HuH-7 (cell line): ENCODE results near the gene LDLRAD2.

Source experiments
- DNase-seq: peaks from one replicate; pipeline ENCODE4 v3.0.0; 2011; ENCODE audit warnings: low spot score

Gene LDLRAD2

DNA sequence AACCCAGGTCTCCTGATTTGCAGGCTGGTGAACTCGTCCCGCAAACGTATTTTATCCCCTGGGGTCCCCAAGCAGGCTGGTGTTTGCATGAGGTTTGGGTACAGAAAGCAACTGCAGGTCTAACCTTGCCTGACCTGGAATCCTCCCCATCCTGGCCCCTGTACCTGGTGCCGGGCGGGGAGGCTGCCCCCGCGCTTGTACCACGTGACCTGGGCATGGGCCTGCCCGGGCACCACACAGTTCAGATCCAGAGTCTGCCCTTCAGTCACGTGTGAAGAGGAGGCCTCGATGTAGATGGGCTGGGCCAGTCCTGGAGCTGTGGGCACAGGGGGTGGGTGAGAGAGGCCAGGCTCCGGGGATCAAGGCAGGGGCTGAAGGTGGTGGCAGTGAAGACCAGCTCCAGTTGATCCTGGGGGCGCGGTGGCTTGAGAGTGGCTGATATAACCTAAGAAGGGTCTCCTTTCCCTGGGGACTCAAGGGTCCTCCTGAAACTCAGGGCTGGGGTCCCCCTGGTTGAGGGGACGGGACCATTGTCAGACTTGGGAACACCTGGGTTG, 30.6 kb downstream of the LDLRAD2 start:
- DNase-seq = no peak

DNA sequence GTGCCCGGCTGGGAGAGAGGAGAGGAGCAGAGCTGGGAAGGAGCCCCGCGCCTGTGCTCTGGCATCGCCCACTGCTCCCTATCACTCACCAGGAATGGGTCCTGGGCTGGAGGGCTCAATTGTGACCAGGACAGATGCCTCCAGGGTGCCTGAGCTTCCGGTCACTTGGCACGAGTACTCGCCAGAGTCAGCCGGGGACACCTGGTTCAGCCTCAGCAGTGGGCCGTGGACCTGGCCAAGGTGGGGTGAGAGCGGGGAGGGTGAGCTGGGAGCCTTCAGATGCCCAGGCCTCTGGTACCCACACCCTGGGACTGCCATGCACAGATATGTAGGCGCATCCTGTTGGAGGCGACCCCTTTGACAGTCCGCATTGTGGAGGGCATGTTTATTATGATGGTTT, 31.1 kb downstream of the LDLRAD2 start:
- no peak for DNase-seq

DNA sequence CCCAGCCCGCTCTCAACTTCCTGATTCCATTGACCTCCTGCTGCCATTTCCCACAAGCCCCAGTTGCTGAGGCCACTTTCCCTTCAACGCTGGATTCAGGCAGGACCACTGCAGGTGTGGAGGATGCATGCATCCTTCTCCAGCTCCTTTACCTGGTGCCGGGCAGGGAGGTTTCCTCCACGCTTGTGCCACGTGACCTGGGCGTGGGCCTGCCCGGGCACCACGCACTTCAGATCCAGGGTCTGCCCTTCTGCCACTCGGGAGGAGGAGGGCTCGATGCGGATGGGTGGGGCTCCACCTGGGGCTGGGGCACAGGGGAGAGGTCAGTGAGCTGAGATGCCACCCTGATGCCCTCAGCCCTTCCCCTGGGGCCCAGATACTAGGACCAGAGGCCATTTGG, 31.9 kb downstream of the LDLRAD2 start:
- DNase-seq = no peak

DNA sequence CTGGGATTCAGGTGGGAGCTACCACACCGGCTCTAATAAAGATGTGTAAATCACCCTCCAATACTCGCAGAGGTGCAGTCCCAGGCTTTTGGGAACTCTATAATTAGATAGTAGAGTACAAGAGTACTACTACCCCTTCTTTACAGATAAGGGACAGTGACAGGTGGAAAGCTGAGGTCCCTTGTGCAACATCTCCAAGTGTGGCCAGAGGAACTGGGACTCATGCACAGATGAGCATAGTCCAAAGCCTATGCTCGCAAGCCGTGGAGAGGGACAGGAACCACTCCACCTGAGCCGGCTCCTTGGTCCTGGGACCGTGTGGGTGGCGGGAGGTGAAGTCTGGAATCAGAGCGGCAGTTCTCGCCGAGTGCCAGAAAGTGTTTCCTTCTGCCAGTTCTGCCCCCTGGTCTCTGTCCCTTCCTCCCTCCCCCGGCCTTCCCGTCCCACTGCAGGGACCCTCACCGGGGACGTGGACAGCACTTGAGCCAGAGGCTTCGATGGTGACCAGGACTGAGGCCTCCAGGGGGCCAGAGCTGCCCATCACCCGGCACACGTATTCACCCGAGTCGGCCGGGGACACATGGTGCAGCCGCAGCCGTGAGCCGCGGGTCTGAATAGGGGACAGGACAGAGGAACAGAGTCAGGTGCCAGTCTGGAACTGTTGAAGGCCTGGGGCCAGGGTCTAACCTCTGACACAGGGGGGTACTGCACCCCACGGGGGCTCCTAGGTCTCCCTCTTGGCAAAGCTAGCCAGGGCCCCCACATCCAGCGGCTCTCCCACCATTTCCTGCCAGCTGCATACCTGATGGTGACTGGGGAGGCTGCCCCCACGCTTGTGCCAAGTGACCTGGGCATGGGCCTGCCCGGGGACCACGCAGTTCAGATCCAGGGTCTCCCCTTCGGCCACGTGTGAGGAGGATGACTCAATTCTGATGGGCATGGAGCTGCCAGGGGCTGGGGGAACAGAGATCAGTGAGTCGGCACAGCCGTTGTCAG, 33.9 kb downstream of the LDLRAD2 start:
- DNase-seq = no peak

DNA sequence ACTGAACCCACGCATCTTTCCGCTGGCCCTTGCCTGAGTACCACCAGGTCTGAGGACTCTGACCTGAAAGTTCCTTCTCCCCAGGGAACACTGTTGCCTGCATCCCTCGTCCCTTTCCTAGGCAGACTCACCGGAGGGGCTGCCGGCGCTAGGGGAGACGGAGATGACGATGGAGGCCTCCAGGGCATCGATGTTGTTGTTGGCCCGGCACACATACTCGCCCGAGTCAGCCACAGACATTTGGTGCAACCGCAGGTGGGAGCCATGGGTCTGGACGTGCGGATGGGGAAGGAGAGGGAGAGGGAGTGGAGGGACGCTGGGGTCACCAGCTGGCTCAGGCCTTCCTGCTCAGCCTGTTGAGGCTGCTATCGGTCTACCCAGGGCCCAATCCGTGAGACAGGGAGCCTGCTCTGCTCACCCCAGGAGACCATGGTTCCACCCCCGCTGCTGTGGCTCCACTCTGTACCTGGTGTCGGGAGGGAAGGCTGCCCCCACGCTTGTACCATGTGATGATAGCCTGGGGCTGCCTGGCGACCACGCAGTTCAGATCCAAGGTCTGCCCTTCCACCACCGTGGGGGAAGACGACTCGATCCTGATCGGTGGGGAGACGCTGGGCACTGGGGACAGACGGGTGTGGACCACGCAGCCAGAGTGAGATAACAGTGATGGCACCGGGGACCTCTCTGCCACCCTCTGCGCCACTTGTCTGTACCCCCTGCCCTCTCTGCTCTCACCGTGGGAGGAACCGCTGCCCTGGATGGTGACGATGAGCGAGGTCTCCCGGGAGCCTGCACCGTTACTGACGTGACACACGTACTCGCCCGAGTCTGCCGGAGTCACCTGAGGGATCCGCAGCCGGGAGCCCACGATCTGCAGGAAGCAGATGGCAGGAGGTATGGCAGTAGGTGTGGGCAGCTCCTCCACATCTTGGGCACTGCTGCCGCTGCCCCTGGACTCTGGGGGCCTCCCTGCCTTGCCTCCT, 35.4 kb downstream of the LDLRAD2 start:
- no peak for DNase-seq

DNA sequence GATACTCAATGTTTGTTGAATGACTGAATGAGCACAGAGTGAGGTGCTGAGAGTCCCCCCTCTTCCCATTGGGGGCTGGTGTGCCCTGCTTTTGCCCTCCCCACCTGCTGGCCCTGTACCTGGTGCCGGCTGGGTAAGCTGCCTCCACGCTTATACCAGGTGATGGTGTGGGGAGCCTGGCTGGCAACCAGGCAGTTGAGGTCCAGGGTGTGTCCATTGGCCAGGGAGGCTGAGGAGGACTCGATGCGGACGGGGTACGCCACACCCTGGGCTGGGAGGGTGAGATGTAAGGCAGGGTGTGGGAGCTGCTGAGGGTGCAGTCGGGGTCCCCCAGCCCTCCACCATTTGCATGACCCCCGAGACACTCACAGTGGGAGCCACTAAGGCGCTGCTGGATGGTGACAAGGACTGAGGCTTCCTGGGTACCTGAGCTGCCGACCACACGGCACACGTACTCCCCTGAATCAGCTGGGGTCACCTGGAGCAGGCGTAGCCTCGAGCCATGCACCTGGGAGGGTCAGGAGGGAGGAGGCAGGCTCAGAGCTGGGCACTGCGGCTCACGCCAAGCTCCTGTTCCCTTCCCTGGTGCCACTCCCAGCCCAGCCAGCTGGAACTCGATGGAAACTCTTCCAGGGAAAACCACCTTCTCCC, 36.6 kb downstream of the LDLRAD2 start:
- DNase-seq = no peak

DNA sequence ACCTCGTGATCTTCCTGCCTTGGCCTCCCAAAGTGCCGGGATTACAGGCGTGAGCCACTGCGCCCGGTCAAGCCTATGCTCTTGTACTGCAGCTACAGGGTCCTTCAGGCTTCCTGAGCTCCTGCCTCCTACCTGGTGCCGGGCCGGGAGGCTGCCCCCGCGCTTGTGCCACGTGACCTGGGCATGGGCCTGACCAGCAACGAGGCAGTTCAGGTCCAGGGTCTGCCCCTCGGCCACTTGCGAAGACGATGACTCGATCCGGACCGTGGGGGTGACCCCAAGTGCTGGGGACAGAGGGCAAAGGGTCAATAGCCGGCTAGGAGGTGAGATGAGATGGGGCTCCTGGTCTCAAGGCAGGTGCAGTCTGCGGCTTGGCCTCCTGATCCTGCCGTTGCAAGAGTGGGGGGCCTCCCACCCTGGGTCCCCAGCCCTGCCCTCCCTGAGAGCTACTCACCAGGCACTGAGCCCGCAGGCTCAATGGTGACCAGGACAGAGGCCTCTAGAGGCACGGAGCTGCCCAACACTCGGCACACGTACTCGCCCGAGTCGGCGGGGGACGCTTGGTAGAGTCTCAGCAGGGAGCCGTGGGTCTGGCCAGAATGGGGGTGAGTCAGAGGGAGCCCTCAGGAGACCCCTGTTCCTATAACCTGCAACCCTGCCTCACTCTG, 38.0 kb downstream of the LDLRAD2 start:
- no peak for DNase-seq

- DNase-seq = no peak
Measured at GRCh38 chr1:21851430-21852250, 39.6 kb downstream of the LDLRAD2 start.

DNA sequence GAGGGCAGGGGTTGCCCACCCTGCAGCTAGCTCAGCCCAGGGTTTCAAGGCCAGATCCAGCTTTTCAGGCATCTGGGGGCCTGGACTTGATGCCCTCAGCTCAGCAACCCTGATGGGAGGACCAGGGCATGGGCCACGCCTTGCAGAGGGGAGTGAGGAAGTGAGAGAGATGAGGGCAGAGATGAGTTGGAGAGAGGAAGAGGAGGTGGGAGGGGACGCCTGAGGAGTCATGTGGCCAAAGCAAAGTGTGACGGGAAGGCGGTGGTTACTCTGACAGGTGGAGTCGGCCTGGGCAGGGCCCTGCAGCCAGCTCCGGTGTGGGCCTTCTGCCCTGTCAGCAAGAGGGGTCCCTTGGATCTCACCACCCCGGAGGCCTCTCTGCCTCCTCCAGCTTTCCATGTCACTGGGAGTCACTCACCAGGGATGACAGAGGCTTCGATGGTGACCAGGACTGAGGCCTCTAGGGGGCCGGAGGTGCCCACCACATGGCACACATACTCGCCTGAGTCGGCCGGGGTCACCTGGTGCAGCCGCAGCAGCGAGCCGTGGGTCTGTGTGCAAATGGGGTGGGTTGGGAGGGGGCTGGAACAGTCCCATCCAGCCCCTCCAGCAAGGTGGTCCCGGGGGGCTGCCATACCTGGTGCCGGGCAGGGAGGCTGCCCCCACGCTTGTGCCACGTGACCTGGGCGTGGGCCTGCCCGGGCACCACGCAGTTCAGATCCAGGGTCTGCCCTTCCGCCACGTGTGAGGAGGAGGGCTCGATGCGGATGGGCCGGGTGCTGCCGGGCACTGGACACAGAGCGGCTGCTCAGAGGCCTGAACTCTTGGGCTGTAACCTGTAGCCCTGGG, 40.4 kb downstream of the LDLRAD2 start:
- DNase-seq = no peak

DNA sequence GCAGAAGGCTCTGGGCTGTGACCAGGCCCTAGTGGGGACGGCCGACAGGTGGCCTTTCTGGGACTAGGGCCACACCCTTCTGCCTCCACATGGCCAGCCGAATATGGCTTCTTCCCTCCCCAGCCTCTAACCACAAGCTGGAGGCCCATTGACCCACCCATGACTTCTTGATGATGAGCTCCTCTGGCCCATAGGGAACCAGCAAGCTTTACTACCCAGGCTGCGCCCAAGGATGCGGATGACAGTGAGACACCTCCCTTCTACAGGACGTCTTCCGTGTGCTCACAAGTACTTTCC, 41.0 kb downstream of the LDLRAD2 start:
- DNase-seq = no peak

- no peak for DNase-seq
Measured at GRCh38 chr1:21854090-21854750, 42.2 kb downstream of the LDLRAD2 start.

DNA sequence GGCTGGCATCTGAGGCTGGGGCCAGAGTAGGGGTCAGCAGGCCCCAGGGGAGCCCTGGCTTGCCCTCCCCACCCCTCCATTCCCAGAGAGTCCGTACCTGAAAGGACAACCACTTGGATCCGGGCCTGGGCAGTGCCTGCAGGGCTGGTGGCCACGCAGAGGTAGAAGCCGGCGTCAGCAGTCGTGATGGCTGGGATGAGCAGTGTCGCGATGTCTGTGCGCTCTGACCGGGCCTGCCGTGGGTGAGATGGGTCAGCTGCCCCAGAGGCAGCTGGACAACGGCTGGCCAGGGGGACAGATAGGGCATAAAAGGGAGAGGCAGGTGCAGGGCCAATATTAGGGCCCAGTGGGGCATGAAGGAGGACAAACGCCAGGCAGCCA, 42.7 kb downstream of the LDLRAD2 start:
- no peak for DNase-seq

DNA sequence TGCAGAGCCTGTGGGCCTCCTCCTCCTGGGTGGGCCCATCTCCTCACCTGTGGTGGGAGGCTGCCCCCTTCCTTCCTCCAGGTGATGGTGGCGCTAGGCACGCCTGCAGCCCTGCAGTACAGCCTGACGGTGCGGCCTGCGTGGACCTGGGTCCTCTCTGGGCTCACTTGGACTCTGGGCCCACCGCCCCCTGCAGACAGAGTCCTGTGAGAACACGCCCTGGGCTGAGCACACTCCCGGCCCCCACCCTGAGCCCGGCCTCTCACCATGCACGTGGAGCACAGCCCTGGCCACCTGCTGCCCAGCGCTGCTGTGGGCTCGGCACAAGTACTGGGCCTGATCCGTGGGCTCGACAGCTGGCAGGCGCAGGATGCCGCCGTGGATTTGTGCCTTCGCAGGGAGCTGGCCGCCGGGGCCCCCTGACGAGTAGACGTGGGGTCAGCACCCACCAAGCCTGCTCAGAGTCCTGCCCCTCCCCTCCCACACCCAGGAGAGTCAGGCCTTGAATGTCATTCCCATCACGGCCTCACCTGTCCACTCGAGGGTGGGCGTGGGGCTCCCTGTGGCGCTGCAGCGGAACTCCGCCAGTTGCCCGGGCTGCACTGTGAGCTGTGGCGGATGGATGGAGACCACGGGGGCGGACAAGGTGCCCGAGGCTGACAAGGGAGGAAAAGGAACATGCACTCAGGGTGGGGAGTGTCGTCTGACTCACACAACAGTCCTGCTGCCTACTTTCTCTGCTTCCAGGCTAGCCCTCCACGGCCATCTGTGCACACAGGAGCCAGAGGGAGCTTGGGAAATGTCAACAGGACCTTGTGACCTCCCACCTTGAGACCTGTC, 43.4 kb downstream of the LDLRAD2 start:
- DNase-seq = no peak

DNA sequence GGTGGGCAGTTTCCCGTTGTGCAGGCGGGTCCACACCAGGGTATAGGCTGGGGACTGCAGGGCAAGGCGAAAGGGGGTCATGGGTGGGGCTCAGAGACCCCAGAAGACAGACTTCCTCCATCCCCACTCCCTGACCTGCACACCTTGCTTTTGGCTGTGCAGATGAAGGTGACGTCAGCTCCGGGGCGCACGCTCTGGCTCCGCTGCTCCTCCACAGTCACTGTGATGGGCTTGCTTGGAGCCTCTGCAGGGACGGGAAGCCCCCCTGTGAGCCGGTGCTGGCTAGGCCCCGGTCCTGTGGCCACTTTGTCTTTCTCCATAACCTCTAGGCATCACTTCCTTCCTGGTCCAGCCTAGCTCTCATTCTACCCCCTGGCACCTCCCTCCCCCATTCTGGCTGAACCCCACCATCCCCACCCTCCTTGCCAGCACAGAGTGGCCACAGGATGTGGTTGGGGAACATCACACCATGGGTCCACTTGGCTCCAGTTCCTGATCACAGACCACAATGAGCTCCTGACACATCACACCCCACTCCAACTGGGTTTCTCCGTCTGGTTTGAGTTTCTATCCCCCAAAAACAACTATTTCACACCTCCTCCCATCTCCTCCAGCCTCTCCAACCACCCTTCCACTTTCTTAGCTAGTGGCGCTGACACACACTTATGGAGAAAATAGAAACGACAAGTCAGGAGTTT, 45.2 kb downstream of the LDLRAD2 start:
- DNase-seq = no peak

DNA sequence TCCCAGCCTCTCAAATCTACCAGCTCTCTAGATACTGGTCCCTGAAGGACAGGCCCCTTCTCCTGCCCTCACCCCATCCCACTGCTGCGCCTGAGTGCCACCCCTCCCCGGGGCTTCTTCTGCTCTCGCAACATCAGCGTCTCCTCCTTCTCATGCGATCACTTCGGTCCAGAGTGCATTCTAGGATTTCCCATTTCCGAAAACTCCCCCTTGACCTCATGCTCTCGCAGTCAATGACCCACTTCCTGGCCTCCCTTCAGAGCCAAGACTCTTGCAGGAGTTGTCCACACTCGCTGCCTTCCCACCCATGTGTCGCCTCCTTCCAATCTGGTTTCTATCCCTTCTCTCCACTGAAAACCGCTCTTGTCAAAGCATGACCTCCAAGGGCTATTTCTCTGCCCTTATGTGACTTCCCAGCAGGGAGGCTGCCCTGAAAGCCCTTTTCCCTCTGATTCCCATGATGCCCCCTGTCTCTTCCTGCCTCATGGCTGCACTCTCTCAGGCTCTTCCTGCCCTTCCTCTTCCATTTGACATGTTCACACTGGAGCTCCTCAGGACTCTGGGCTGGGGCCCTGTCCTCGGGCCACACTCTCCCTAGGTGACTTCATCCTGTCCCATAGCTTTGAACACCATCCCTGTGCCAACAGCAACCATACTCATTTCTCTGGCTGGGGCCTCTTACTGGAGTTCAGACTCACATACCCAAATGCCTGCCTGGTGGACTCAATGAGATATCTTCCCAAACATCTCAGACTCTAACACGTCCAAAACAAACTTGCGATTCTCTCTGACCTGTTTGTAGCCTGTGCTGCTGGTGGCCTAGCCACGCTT, 46.0 kb downstream of the LDLRAD2 start:
- DNase-seq = no peak

DNA sequence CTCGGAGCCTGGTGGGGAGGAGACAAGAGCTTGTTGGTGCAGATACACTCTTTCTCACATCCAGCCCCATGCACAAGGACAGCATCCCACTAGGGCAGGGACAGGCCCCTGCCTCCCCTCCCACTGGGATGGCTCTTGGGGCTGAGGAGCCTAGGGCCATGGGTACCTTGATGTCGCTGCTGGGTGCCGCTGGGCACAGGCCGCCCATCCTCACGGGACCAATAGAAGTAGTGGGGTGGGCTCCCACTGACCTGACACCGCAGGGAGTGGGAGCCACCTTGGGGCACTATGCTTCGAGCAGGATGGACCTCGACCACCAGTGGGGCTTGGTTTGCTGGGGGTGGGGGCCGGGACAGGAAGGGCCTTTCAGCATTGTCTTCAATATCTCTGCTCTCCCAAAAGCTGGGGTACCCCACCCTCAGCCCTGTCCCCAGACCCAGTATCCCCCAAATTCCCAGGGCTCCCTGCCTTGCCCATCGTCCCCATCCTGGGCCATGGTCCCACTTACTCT, 47.7 kb downstream of the LDLRAD2 start:
- DNase-seq = no peak
